Mucosa of gallbladder (tissue), 1 donor: ENCODE measurements around the gene DNER. TPM values are rescaled to one million over a fixed set of nuclear protein-coding genes. Genes with fewer than 3 reads are reported as not detected.
A peak's percentile ranks its signal among the peaks of the same experiment; 100 is the strongest.
"Not testable (repeated sequence)": the region's sequence is repeated elsewhere in the genome, so short reads cannot be mapped to it uniquely, and the experiment has no call there.

Experiments
- DNase-seq: peaks from one replicate; pipeline ENCODE4 v3.0.0-alpha.2; 2020; ENCODE audit warnings: low spot score
- total RNA-seq: library from RNA; stranded (reverse); gene quantifications from one replicate; pipeline ENCODE4 v1.2.1, GENCODE V29; 2021
- donor health status: DM: no; HTN: no; CAD: no.

DNER gene
- total RNA-seq, 1 donor from 2014 or later = 0.43 TPM

- no peak for DNase-seq
Observed at GRCh38 chr2:229622495-229623355, 91.6 kb downstream of the DNER start.

GRCh38 chr2:229620759-229621158 is 93.6 kb downstream of the DNER start:
- DNase-seq = no peak

GRCh38 chr2:229620289-229620688 is 94.1 kb downstream of the DNER start:
- DNase-seq = no peak

- DNase-seq = no peak
Observed at GRCh38 chr2:229616433-229616832, 97.9 kb downstream of the DNER start.

GRCh38 chr2:229614021-229614420 is 100.3 kb downstream of the DNER start:
- DNase-seq = not testable (repeated sequence)

- no peak for DNase-seq
Observed at GRCh38 chr2:229612384-229612971, 101.9 kb downstream of the DNER start.

- DNase-seq = no peak
Observed at GRCh38 chr2:229611360-229611759, 103.0 kb downstream of the DNER start.

- no peak for DNase-seq
Observed at GRCh38 chr2:229610872-229611271, 103.5 kb downstream of the DNER start.

- DNase-seq = no peak
Observed at GRCh38 chr2:229610333-229610732, 104.0 kb downstream of the DNER start.

GRCh38 chr2:229601936-229602335 is 112.4 kb downstream of the DNER start:
- DNase-seq = no peak

- no peak for DNase-seq
Observed at GRCh38 chr2:229601396-229601795, 113.0 kb downstream of the DNER start.

- no peak for DNase-seq
Observed at GRCh38 chr2:229598227-229598626, 116.1 kb downstream of the DNER start.

- no peak for DNase-seq
Observed at GRCh38 chr2:229596796-229597195, 117.6 kb downstream of the DNER start.

- no peak for DNase-seq
Observed at GRCh38 chr2:229591611-229592010, 122.7 kb downstream of the DNER start.

- DNase-seq = peak; percentile 76
Observed at GRCh38 chr2:229586746-229587705, 127.3 kb downstream of the DNER start.

- no peak for DNase-seq
Observed at GRCh38 chr2:229586012-229586411, 128.3 kb downstream of the DNER start.

- DNase-seq = no peak
Observed at GRCh38 chr2:229582151-229582550, 132.2 kb downstream of the DNER start.

- DNase-seq = no peak
Observed at GRCh38 chr2:229578052-229578846, 136.1 kb downstream of the DNER start.

- no peak for DNase-seq
Observed at GRCh38 chr2:229575569-229576315, 138.6 kb downstream of the DNER start.

GRCh38 chr2:229572507-229573271 is 141.7 kb downstream of the DNER start:
- DNase-seq = peak; percentile 27
